HL-60 (cell line): ENCODE data around the gene DYNC2I2.

Experiments
- CTCF ChIP-seq: IDR thresholded peaks from one replicate; pipeline ENCODE4 v1.5.1; 2011; ENCODE audit warnings: low read length, control low read depth, inconsistent platforms; ENCODE audit not compliant: insufficient read depth
- GABPA ChIP-seq: IDR thresholded peaks from 2 replicates; pipeline ENCODE4 v1.6.1; 2012; ENCODE audit warnings: low read depth
- POLR2AphosphoS5 ChIP-seq: IDR thresholded peaks from 2 replicates; pipeline ENCODE4 v1.6.1; 2012; ENCODE audit warnings: low read depth
- REST ChIP-seq: IDR thresholded peaks from 2 replicates; pipeline ENCODE4 v1.6.1; 2012; ENCODE audit warnings: low read depth; ENCODE audit not compliant: insufficient replicate concordance

GRCh38 chr9:128619127-128619526 is 37.5 kb downstream of the DYNC2I2 start:
- no peak for TF ChIP-seq CTCF
- no peak for TF ChIP-seq POLR2AphosphoS5
- no peak for TF ChIP-seq REST
- no peak for TF ChIP-seq GABPA
